PFSK-1 (cell line): ENCODE measurements around the gene KDM3B.

ENCODE experiments used
- FOXP2 ChIP-seq: optimal IDR thresholded peaks from 2 replicates; pipeline ENCODE3; 2011; ENCODE audit warnings: borderline replicate concordance, control low read depth, inconsistent platforms; ENCODE audit not compliant: insufficient read depth; ENCODE audit errors: extremely low read length, extremely low read depth
- POLR2AphosphoS5 ChIP-seq: IDR thresholded peaks from 2 replicates; pipeline ENCODE4 v1.6.1; 2012; ENCODE audit warnings: low read depth, mild to moderate bottlenecking, control low read depth, low read length, moderate library complexity
- SIN3A ChIP-seq: IDR thresholded peaks from 2 replicates; pipeline ENCODE4 v1.6.1; 2012; ENCODE audit warnings: mild to moderate bottlenecking, low read length, moderate library complexity, borderline replicate concordance; ENCODE audit not compliant: insufficient read depth
- TAF1 ChIP-seq: IDR thresholded peaks from 2 replicates; pipeline ENCODE4 v1.6.1; 2012; ENCODE audit warnings: low read length, control low read depth, borderline replicate concordance; ENCODE audit not compliant: insufficient read depth
- TF ChIP-seq, protein P1 (sequence below), 2 experiments: IDR thresholded peaks; 2 replicates each; pipeline versions ENCODE4 v1.6.1 to v1.8.0; 2011 to 2012; ENCODE audit warnings: low read depth in 2 of 2, low read length in 2 of 2, control low read depth in 1 of 2, inconsistent platforms in 1 of 2, mild to moderate bottlenecking in 1 of 2, moderate library complexity in 1 of 2; ENCODE audit not compliant: insufficient read depth in 1 of 2

Gene KDM3B

DNA sequence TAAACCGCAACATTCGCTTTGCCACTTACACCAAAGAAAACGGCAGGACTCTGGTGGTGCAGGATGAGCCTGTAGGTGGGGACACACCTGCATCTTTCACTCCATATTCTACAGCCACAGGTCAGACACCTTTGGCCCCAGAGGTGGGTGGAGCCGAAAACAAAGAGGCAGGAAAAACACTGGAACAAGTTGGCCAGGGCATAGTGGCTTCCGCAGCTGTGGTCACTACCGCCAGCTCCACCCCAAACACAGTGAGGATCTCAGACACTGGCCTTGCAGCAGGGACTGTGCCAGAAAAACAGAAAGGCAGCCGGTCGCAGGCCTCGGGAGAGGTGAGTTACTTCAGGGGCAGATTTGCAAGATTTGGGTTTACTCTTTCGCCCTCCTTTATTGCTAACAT lies 33.8 kb downstream of the KDM3B start:
- TF ChIP-seq SIN3A (no peak), FOXP2 (no peak), POLR2AphosphoS5 (no peak), TAF1 (no peak)
- TF ChIP-seq, protein P1, sequence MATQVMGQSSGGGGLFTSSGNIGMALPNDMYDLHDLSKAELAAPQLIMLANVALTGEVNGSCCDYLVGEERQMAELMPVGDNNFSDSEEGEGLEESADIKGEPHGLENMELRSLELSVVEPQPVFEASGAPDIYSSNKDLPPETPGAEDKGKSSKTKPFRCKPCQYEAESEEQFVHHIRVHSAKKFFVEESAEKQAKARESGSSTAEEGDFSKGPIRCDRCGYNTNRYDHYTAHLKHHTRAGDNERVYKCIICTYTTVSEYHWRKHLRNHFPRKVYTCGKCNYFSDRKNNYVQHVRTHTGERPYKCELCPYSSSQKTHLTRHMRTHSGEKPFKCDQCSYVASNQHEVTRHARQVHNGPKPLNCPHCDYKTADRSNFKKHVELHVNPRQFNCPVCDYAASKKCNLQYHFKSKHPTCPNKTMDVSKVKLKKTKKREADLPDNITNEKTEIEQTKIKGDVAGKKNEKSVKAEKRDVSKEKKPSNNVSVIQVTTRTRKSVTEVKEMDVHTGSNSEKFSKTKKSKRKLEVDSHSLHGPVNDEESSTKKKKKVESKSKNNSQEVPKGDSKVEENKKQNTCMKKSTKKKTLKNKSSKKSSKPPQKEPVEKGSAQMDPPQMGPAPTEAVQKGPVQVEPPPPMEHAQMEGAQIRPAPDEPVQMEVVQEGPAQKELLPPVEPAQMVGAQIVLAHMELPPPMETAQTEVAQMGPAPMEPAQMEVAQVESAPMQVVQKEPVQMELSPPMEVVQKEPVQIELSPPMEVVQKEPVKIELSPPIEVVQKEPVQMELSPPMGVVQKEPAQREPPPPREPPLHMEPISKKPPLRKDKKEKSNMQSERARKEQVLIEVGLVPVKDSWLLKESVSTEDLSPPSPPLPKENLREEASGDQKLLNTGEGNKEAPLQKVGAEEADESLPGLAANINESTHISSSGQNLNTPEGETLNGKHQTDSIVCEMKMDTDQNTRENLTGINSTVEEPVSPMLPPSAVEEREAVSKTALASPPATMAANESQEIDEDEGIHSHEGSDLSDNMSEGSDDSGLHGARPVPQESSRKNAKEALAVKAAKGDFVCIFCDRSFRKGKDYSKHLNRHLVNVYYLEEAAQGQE (IDR thresholded peaks at IDR 0.05; ENCODE audit: insufficient read depth in 1 of 2, low read depth in 2 of 2, low read length in 2 of 2), result no peak

DNA sequence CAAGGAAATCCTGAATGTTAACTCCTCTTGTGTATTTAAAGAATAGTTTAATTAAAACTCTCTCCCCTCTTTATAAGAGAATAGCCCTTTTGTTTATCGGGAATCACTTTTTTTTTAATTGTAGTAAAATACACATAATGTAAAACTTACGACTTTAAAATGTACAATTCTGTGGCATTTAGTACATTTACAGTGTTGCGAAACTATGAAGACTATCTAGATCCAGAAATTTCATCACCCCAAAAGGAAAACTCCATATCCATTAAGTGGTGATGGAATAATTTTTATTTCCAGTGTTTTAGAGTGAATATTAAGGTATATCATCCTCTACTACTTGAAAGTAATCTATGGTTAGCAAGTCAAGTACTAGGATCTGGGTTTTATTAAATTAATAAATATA lies 36.8 kb downstream of the KDM3B start:
- no peak for TF ChIP-seq SIN3A
- no peak for TF ChIP-seq FOXP2
- TF ChIP-seq, protein P1 (IDR thresholded peaks at IDR 0.05; ENCODE audit: insufficient read depth in 1 of 2, low read depth in 2 of 2, low read length in 2 of 2), result no peak
- no peak for TF ChIP-seq POLR2AphosphoS5
- no peak for TF ChIP-seq TAF1

DNA sequence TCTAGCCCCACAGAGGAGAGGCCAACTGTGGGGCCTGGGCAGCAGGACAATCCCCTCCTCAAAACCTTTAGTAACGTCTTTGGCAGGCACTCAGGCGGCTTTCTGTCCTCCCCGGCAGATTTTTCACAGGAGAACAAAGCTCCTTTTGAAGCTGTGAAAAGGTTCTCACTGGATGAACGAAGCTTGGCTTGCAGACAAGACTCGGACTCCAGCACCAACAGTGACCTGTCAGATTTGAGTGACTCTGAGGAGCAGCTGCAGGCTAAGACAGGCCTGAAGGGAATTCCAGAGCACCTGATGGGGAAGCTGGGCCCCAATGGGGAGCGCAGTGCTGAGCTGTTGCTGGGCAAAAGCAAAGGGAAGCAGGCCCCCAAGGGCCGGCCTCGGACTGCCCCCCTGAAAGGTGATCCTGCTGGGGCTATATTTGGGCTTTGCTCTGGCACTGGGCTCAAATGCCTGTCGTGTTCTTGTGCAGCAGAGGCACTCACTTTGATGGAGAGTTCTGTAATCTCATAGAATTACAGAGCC lies 39.4 kb downstream of the KDM3B start:
- TF ChIP-seq FOXP2, result no peak
- no peak for TF ChIP-seq POLR2AphosphoS5
- TF ChIP-seq, protein P1 (IDR thresholded peaks at IDR 0.05; ENCODE audit: insufficient read depth in 1 of 2, low read depth in 2 of 2, low read length in 2 of 2), result no peak
- TF ChIP-seq SIN3A, result no peak
- no peak for TF ChIP-seq TAF1

DNA sequence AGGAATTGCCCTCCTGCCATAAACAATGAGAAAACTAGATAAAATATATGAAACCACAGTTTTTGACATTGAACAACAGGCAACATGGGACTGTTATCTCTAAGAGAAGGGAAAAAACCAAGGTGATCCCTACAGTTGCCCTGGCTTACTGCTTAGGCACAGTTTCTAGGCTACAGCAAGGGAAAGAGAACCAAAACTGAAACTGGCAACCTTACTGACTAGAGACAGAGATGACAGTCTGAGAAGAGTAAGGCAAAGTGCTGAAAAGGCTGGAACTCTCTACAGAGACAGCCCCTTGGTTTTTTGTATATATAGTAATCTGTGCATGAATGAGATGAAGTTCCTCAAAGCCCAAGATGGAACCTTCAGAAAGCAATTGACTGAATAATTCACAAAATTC lies 50.2 kb downstream of the KDM3B start:
- TF ChIP-seq TAF1 (no peak), SIN3A (no peak), POLR2AphosphoS5 (no peak), FOXP2 (no peak)
- TF ChIP-seq, protein P1 (IDR thresholded peaks at IDR 0.05; ENCODE audit: insufficient read depth in 1 of 2, low read depth in 2 of 2, low read length in 2 of 2), result no peak

DNA sequence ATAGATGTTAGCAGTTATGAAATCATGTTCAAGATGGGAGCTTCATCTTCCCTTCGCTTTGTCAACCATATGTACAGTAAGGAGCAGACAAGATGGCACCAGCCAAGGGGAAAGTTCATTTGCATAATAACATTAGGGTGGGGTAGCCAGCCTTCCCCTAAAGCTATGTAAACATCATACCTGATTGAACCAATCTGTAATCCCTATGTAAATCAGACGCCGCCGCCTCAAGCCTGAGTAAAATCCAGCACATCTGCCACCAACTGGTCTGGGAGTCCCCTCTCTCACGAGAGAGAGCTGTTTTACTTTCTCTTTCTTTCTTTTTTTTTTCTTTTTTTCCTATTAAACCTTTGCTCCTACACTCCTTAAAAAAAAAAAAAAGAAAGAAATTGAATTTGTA lies 55.5 kb downstream of the KDM3B start:
- TF ChIP-seq TAF1, result no peak
- TF ChIP-seq, protein P1 (IDR thresholded peaks at IDR 0.05; ENCODE audit: insufficient read depth in 1 of 2, low read depth in 2 of 2, low read length in 2 of 2), result no peak
- TF ChIP-seq SIN3A, result no peak
- TF ChIP-seq POLR2AphosphoS5, result no peak
- TF ChIP-seq FOXP2, result no peak
